Keratinocyte (primary cell): ENCODE results near the gene SLC6A7. TPM values are rescaled to one million over a fixed set of nuclear protein-coding genes. Genes with fewer than 3 reads are reported as not detected.

Source experiments
- DNase-seq: peaks from one replicate; pipeline ENCODE4 v3.0.0-alpha.2; 2011; ENCODE audit warnings: low read depth, missing footprints, low spot score
- FAIRE-seq: peaks from 2 replicates; lab custom pipeline; 2011; peaks lifted over from hg19 to GRCh38; lab: Jason Lieb, UNC
- H2AFZ ChIP-seq: 2 replicates; pipeline ENCODE4 v1.6.0; 2012; ENCODE audit warnings: low read length, control low read depth, inconsistent platforms; ENCODE audit not compliant: control insufficient read depth
- H3K27ac ChIP-seq: 2 replicates; pipeline ENCODE4 v1.5.1; 2011; ENCODE audit warnings: low read length; ENCODE audit not compliant: control insufficient read depth, insufficient read depth
- H3K27me3 ChIP-seq: 3 replicates; pipeline ENCODE4 v1.6.0; 2011; ENCODE audit warnings: low read length; ENCODE audit not compliant: control insufficient read depth, insufficient read depth; ENCODE audit errors: extremely low read depth
- H3K36me3 ChIP-seq, 2 experiments: 2 replicates in 1 of 2; 3 replicates in 1 of 2; pipeline ENCODE4 v1.5.1; 2011; ENCODE audit warnings: low read length in 2 of 2, mild to moderate bottlenecking in 1 of 2; ENCODE audit not compliant: control insufficient read depth in 2 of 2, insufficient read depth in 2 of 2; ENCODE audit errors: extremely low read depth in 1 of 2
- H3K4me1 ChIP-seq: 3 replicates; pipeline ENCODE4 v1.5.1; 2011; ENCODE audit warnings: low read length; ENCODE audit not compliant: control insufficient read depth, insufficient read depth; ENCODE audit errors: extremely low read depth
- H3K4me2 ChIP-seq: 3 replicates; pipeline ENCODE4 v1.6.0; 2011; ENCODE audit warnings: low read depth, low read length; ENCODE audit not compliant: control insufficient read depth, insufficient read depth; ENCODE audit errors: extremely low read depth
- H3K4me3 ChIP-seq, 3 experiments: fragments of 200-600 bp in 1 of 3; sonication (generic) in 1 of 3; 2 replicates in 2 of 3; 3 replicates in 1 of 3; pipeline ENCODE4 v1.5.1; 2011 to 2016; ENCODE audit warnings: low read length in 3 of 3, mild to moderate bottlenecking in 3 of 3, control low read depth in 2 of 3, inconsistent platforms in 1 of 3, low read depth in 1 of 3, mixed read lengths in 1 of 3, mixed run types in 1 of 3, moderate library complexity in 1 of 3; ENCODE audit not compliant: control insufficient read depth in 2 of 3, insufficient read depth in 2 of 3; ENCODE audit errors: extremely low read depth in 1 of 3
- H3K79me2 ChIP-seq: 2 replicates; pipeline ENCODE4 v1.6.0; 2012; ENCODE audit warnings: low read length; ENCODE audit not compliant: control insufficient read depth, insufficient read depth
- H3K9ac ChIP-seq: 3 replicates; pipeline ENCODE4 v1.6.0; 2011; ENCODE audit warnings: low read length; ENCODE audit not compliant: control insufficient read depth, insufficient read depth; ENCODE audit errors: extremely low read depth
- H3K9me1 ChIP-seq: 3 replicates; pipeline ENCODE4 v1.6.0; 2011; ENCODE audit warnings: low read length; ENCODE audit not compliant: control insufficient read depth, insufficient read depth; ENCODE audit errors: extremely low read depth
- H3K9me3 ChIP-seq: 2 replicates; pipeline ENCODE4 v1.5.1; 2012; ENCODE audit warnings: low read depth, low read length; ENCODE audit not compliant: control insufficient read depth
- H4K20me1 ChIP-seq: 3 replicates; pipeline ENCODE4 v1.6.0; 2011; ENCODE audit warnings: low read length; ENCODE audit not compliant: control insufficient read depth, insufficient read depth; ENCODE audit errors: extremely low read depth
- EZH2 ChIP-seq: IDR thresholded peaks from one replicate; pipeline ENCODE4 v1.6.1; 2012; ENCODE audit warnings: inconsistent platforms, mild to moderate bottlenecking, low read length, moderate library complexity
- dilution Hi-C: fragments of 300-500 bp; cut with MboI; formaldehyde crosslinking; loops from one replicate; pipeline ENCODE4 v1.7.0; 2020; ENCODE audit warnings: low sequenced_read_pairs; ENCODE audit not compliant: extremely low pct_ligation_motif_present
- polyA plus RNA-seq, 5 experiments: library from polyadenylated mRNA; depleted of rRNA in 3 of 5; stranded (reverse) in 3 of 5; stranded (forward) in 1 of 5; unstranded in 1 of 5; fragments of >200 nt; gene quantifications; 1 replicate in 1 of 5; 2 replicates in 3 of 5; 3 replicates in 1 of 5; pipeline versions ENCODE4 v1.2.1 to v1.2.3, GENCODE V29; 2011 to 2012; ENCODE audit warnings: missing spikeins in 2 of 5, low read depth in 1 of 5, low replicate concordance in 1 of 5
- TF ChIP-seq, protein P1 (sequence below), 3 experiments: IDR thresholded peaks in 1 of 3; conservative IDR thresholded peaks in 1 of 3; optimal IDR thresholded peaks in 1 of 3; 2 replicates in 2 of 3; 3 replicates in 1 of 3; pipeline versions ENCODE3 to v1.5.1; 2011; ENCODE audit warnings: low read length in 3 of 3, mild to moderate bottlenecking in 3 of 3, moderate library complexity in 2 of 3, control low read depth in 1 of 3, inconsistent platforms in 1 of 3; ENCODE audit not compliant: insufficient read depth in 2 of 3; ENCODE audit errors: extremely low read depth in 1 of 3

Gene SLC6A7
- polyA plus RNA-seq, 1 donor (not counting 4 experiments of a cell fraction or from before 2014, with no cell fraction given) = not detected

DNA sequence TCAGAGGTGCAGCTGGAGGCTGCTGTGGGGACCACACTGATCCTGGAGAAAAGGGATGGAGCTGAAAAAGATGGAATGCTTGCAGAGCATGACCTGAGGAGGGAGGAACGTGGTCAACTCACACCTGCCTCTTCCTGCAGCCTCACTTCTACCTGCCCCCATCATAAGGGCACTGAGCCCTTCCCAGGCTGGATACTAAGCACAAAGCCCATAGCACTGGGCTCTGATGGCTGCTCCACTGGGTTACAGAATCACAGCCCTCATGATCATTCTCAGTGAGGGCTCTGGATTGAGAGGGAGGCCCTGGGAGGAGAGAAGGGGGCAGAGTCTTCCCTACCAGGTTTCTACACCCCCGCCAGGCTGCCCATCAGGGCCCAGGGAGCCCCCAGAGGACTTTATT is 5.9 kb upstream of the SLC6A7 start:
- Histone ChIP-seq H3K79me2 (no peaks in the 10 kb centered on the region), H4K20me1 (no peaks in the 10 kb centered on the region), H3K4me3 (no peak overlapping the region), H3K9ac (no peak overlapping the region), H3K36me3 (no peaks in the 10 kb centered on the region), H3K9me3 (no peaks in the 10 kb centered on the region), H2AFZ (no peak overlapping the region), H3K27ac (no peak overlapping the region), H3K27me3 (peaks cover 26% of the 10 kb centered on the region), H3K4me1 (no peaks in the 10 kb centered on the region), H3K9me1 (no peaks in the 10 kb centered on the region), H3K4me2 (no peak overlapping the region)
- FAIRE-seq = no peak
- no peak for DNase-seq
- dilution Hi-C loops = no loop called here
- TF ChIP-seq, protein P1, sequence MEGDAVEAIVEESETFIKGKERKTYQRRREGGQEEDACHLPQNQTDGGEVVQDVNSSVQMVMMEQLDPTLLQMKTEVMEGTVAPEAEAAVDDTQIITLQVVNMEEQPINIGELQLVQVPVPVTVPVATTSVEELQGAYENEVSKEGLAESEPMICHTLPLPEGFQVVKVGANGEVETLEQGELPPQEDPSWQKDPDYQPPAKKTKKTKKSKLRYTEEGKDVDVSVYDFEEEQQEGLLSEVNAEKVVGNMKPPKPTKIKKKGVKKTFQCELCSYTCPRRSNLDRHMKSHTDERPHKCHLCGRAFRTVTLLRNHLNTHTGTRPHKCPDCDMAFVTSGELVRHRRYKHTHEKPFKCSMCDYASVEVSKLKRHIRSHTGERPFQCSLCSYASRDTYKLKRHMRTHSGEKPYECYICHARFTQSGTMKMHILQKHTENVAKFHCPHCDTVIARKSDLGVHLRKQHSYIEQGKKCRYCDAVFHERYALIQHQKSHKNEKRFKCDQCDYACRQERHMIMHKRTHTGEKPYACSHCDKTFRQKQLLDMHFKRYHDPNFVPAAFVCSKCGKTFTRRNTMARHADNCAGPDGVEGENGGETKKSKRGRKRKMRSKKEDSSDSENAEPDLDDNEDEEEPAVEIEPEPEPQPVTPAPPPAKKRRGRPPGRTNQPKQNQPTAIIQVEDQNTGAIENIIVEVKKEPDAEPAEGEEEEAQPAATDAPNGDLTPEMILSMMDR (optimal IDR thresholded peaks at IDR 0.05 in 1 of 3, IDR thresholded peaks at IDR 0.05 in 1 of 3, conservative IDR thresholded peaks at IDR 0.05 in 1 of 3; ENCODE audit: extremely low read depth in 1 of 3, insufficient read depth in 2 of 3, low read length in 3 of 3) = no peak

DNA sequence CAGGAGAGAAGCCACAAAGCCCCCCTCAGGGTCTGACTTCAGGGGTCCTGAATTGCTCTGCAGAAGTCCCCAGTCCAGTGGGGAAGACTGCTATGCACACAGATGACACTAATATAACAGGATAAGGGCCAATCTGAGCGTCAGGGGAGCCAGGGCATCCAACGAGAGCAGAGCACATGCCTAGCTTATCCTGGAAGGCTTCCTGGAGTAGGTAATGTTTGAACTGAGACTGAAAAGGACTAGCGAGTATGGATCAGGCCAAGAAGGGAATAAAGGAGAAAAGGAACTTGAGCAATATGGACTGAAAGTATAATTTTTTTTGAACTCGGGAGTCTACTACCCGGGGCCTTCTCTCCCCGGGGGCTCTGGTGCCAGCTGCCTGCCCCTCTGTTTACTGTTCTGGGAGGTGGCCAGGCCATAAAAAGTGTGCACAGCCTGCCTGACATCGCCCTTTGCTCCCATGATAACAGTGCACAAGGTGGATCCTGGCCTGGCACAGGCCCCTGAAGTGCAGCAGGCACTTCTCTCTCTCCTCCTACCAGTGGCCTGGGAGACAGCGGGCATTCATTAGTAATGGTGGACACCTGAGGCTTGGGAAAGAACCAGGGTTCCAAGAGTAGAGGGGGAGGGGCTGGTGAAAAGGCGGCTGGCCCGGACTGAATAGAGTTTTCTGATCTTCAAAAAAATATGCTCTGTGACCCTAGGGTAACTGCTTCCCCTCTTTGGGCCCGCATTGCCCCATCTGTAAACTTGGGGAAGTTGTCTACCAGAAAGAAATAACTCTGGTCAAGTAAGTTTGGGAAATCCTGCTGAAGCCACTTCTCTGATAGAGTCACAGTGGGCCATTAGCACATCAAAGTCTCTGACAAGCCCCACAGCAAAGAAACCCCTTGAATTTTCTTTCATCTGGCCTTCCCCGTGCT is 4.6 kb upstream of the SLC6A7 start:
- Histone ChIP-seq H3K4me2 (no peak overlapping the region), H3K4me1 (no peaks in the 10 kb centered on the region), H3K27me3 (peaks cover 38% of the 10 kb centered on the region), H3K36me3 (no peaks in the 10 kb centered on the region), H3K9me1 (no peaks in the 10 kb centered on the region), H3K4me3 (no peak overlapping the region), H3K27ac (no peak overlapping the region), H3K79me2 (no peaks in the 10 kb centered on the region), H2AFZ (no peak overlapping the region), H3K9ac (no peak overlapping the region), H4K20me1 (no peaks in the 10 kb centered on the region), H3K9me3 (no peaks in the 10 kb centered on the region)
- dilution Hi-C loops = no loop called here
- no peak for TF ChIP-seq EZH2
- TF ChIP-seq, protein P1 (optimal IDR thresholded peaks at IDR 0.05 in 1 of 3, IDR thresholded peaks at IDR 0.05 in 1 of 3, conservative IDR thresholded peaks at IDR 0.05 in 1 of 3; ENCODE audit: extremely low read depth in 1 of 3, insufficient read depth in 2 of 3, low read length in 3 of 3) = no peak
- FAIRE-seq = no peak
- no peak for DNase-seq
